Peyer's patch (tissue), 4 donors: ENCODE data around the gene FAM114A1. TPM values are rescaled to one million over a fixed set of nuclear protein-coding genes. Genes with fewer than 3 reads are reported as not detected.

Experiments used
- DNase-seq, 3 donors: peaks; one replicate each; pipeline ENCODE4 v3.0.0-alpha.2; 2017 to 2019
- H3K27ac ChIP-seq, 4 donors: fragments of 200-600 bp; sonication (generic); one replicate each; pipeline ENCODE4 v1.5.1; 2016 to 2019
- H3K27me3 ChIP-seq, 2 donors: fragments of 200-600 bp; sonication (generic); one replicate each; pipeline ENCODE4 v1.5.1; 2019
- H3K36me3 ChIP-seq, 3 donors: fragments of 200-600 bp; sonication (generic); one replicate each; pipeline ENCODE4 v1.5.1; 2016 to 2019
- H3K4me1 ChIP-seq, 4 donors: fragments of 200-600 bp; sonication (generic); one replicate each; pipeline ENCODE4 v1.5.1; 2016 to 2019
- H3K4me3 ChIP-seq, 4 donors: fragments of 200-600 bp; sonication (generic); 1 replicate in 3 of 4; 2 replicates in 1 of 4; pipeline ENCODE4 v1.5.1; 2016 to 2019; ENCODE audit warnings: mild to moderate bottlenecking in 1 of 4
- H3K9me3 ChIP-seq, 4 donors: fragments of 200-600 bp; sonication (generic); one replicate each; pipeline ENCODE4 v1.5.1; 2016 to 2019; ENCODE audit warnings: mild to moderate bottlenecking in 1 of 4
- POLR2A ChIP-seq, 2 donors: fragments of 450-650 bp; IDR thresholded peaks; one replicate each; pipeline ENCODE4 v1.5.1; 2017; ENCODE audit warnings: antibody characterized with exemption in 2 of 2, mild to moderate bottlenecking in 2 of 2, moderate library complexity in 2 of 2
- total RNA-seq, 4 donors: library from RNA; depleted of rRNA; stranded (reverse); fragments of >200 nt; gene quantifications; one replicate each; pipeline ENCODE4 v1.1.0, GENCODE V29; 2016
- TF ChIP-seq, protein P1 (sequence below), 6 experiments: fragments of 450-650 bp in 4 of 6; fragments of 200-600 bp in 2 of 6; sonication (generic) in 1 of 6; IDR thresholded peaks; one replicate each; pipeline ENCODE4 v1.5.1; 2017 to 2019; ENCODE audit warnings: antibody characterized with exemption in 6 of 6, mild to moderate bottlenecking in 3 of 6, moderate library complexity in 1 of 6

The FAM114A1 gene
- total RNA-seq = 100 to 1,000 TPM in 1 of 4 donors, 10 to 100 TPM in 3; 52.2 to 106 (median 69.0) TPM

DNA sequence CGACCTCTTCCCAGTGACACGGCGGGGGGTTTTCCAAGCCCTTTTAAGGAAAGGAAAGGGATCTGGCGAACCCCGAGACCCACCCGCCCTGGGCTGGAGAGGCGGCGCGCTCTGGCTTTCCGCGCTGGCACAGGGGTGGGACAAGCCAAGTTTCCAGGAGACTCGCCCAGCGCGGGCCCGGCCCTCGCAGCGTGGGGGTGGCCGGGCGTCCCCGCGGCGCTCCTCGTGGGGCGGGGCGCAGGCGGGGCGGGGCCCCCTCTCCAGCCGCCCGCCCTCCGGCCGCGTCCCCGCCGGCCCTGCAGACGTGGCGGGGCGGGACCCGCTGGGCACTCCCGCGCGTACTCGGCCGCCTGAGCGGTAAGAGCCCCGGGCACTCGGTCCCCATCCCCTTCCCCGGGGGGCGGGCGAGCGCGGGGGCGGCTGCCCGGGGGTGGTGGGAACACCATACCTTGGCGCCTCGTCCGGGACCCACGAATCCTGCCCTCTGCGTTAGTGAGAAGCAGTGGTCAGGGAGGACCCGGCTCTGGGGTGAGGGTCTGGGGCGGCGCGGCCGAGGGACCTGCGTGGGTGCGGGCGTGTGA lies at the start of gene FAM114A1:
Gene FAM114A1, plus strand, starts transcription at position 329 of the 581 bp plus-strand sequence. CDS start 10,273 bp downstream, outside the sequence.
- Histone ChIP-seq H3K27ac (peak within 1 kb of the TSS; percentile 79 to 93 (median 92)), H3K27me3 (no peaks in the 10 kb centered on the region), H3K9me3 (no peaks in the 10 kb centered on the region), H3K4me3 (peak within 1 kb of the TSS; percentile 65 to 83 (median 72)), H3K4me1 (peaks cover 0 to 16% (median 0%) of the 10 kb centered on the region in 4 donors), H3K36me3 (peaks cover 0 to 7% (median 0%) of the 10 kb centered on the region in 3 donors)
- peak; percentile 54 to 89 (median 86) for DNase-seq
- peak; percentile 33 to 48 for TF ChIP-seq POLR2A (IDR thresholded peaks at IDR 0.05)
- TF ChIP-seq, protein P1, sequence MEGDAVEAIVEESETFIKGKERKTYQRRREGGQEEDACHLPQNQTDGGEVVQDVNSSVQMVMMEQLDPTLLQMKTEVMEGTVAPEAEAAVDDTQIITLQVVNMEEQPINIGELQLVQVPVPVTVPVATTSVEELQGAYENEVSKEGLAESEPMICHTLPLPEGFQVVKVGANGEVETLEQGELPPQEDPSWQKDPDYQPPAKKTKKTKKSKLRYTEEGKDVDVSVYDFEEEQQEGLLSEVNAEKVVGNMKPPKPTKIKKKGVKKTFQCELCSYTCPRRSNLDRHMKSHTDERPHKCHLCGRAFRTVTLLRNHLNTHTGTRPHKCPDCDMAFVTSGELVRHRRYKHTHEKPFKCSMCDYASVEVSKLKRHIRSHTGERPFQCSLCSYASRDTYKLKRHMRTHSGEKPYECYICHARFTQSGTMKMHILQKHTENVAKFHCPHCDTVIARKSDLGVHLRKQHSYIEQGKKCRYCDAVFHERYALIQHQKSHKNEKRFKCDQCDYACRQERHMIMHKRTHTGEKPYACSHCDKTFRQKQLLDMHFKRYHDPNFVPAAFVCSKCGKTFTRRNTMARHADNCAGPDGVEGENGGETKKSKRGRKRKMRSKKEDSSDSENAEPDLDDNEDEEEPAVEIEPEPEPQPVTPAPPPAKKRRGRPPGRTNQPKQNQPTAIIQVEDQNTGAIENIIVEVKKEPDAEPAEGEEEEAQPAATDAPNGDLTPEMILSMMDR (IDR thresholded peaks at IDR 0.05) = no peak

DNA sequence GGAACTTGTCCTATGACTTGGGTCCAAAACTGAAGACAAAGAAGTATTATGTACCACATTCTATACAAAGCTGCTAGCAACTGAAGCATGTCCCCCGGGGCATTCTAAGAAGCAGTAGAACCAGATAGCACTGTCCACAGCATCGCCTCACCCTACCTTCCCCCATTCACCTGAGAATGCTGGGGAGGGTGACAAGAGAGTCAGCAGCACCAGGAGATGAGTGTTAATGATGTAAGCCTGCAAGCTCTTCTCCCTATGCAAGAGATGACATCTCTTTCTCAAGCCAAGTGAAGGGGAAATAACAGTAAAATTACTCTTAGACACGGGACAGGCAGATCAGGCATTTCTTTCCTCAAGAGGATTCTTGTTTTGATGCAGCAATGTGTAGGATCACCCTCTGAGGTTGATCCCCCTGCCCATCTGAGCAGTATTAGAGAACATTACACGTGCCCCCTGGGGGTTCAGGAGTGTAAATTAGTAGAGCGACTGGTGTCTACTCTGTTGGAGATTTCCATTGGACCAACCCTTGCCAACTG lies 49.1 kb upstream of the FAM114A1 start:
- Histone ChIP-seq H3K27me3 (no peaks in the 10 kb centered on the region), H3K36me3 (no peaks in the 10 kb centered on the region), H3K9me3 (peaks cover 0 to 4% (median 0%) of the 10 kb centered on the region in 4 donors), H3K4me3 (no peak overlapping the region), H3K27ac (no peak overlapping the region), H3K4me1 (peaks cover 0 to 2% (median 0%) of the 10 kb centered on the region in 4 donors)
- TF ChIP-seq, protein P1 (IDR thresholded peaks at IDR 0.05) = no peak
- no peak for TF ChIP-seq POLR2A (IDR thresholded peaks at IDR 0.05)
- DNase-seq = no peak

DNA sequence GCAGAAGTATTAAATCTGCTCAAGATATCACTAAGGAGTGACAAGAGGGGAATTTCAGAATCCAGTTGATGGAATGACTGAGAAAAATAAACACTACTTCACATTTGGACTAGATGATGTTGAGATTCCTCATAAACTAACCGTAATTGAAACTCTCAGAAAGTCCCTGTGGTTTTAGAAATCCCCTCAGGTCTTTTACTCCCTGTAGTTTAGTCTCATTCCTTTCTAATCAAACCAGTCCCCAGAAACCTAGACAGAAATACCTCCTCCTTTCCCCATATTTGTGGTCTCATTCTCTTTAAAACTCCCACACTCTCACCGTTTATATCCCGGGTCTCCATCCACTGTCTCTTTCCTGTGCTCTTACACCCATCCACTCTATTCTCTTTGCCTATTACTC lies 48.0 kb upstream of the FAM114A1 start:
- Histone ChIP-seq H3K27me3 (no peaks in the 10 kb centered on the region), H3K36me3 (no peaks in the 10 kb centered on the region), H3K27ac (no peak overlapping the region), H3K4me1 (peaks cover 0 to 2% (median 0%) of the 10 kb centered on the region in 4 donors), H3K4me3 (no peak overlapping the region), H3K9me3 (no peaks in the 10 kb centered on the region)
- TF ChIP-seq, protein P1 (IDR thresholded peaks at IDR 0.05) = no peak
- DNase-seq = no peak

DNA sequence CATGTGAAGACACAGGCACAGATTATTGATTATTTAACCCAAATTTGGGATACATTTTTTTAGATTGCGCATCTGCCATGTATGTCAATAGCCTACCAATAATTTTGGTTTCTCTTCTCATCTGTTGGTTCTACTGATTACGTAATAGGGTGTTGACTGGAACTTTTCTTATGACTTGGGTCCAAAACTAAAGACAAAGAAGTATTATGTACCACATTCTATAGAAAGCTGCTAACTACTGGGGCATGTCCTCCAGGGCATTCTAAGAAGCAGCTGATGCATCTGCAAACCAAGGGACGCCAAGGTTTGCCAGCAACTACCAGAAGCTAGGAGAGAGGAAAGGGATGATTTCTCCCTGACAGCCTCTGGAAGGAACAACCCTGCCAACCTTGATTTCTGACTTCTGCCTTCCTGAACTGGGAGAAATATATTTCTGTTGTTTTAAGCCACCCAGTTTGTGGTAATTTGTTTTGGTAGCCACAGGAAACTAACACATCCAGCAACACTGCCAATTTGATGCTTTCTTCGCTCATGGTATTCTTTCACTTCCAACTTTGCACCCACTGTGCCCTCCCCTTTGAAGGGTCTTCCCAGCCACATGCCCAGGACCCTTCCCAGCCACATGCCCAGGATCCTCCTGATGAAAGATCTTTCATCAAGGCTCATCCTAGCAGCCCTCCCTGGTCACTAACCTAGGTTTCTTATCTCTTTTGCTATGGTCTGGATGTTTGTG lies 47.1 kb upstream of the FAM114A1 start:
- DNase-seq = no peak
- TF ChIP-seq, protein P1 (IDR thresholded peaks at IDR 0.05) = no peak
- TF ChIP-seq POLR2A (IDR thresholded peaks at IDR 0.05) = no peak
- Histone ChIP-seq H3K36me3 (no peaks in the 10 kb centered on the region), H3K27me3 (no peaks in the 10 kb centered on the region), H3K4me1 (no peaks in the 10 kb centered on the region), H3K4me3 (no peak overlapping the region), H3K27ac (no peak overlapping the region), H3K9me3 (no peaks in the 10 kb centered on the region)

DNA sequence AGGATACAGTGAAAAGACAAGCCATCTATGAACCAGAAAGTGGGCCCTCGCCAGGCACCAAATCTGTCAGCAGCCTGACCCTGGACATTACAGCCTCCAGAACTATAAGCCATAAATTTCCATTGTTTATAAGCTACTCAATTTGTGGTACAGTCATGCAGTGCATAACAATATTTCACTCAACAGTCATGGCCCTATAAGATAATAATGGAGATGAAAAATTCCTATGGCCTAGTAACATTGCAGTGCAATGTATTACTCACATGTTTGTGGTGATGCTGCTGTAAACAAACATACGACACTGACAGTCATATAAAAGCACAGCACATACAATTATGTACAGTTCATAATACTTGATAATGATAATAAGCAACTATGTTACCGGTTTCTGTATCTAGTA lies 45.9 kb upstream of the FAM114A1 start:
- H3K9me3 ChIP-seq = no peaks in the 10 kb centered on the region
- no peak overlapping the region for H3K27ac ChIP-seq
- TF ChIP-seq POLR2A (IDR thresholded peaks at IDR 0.05) = no peak
- TF ChIP-seq, protein P1 (IDR thresholded peaks at IDR 0.05) = no peak
- H3K4me1 ChIP-seq = no peaks in the 10 kb centered on the region
- no peak overlapping the region for H3K4me3 ChIP-seq
- no peaks in the 10 kb centered on the region for H3K36me3 ChIP-seq
- no peak for DNase-seq
- no peaks in the 10 kb centered on the region for H3K27me3 ChIP-seq
